AG04450 (cell line): ENCODE results near the gene SULF2. TPM values are rescaled to one million over a fixed set of nuclear protein-coding genes. Genes with fewer than 3 reads are reported as not detected.

ENCODE experiments used
- CTCF ChIA-PET: fragments of 300-600, 350-600 bp; formaldehyde crosslinking; extraction: SDS; loops from one replicate; lab custom pipeline; 2022; ENCODE audit warnings: antibody characterized with exemption, inconsistent platforms; lab: Charles Lee
- POLR2A ChIA-PET: fragments of 350-600 bp; formaldehyde crosslinking; extraction: SDS; loops from one replicate; lab custom pipeline; 2021; ENCODE audit warnings: antibody characterized with exemption, inconsistent platforms; lab: Yijun Ruan, JAX
- DNase-seq: peaks from one replicate; pipeline ENCODE4 v3.0.0-alpha.2; 2011; ENCODE audit warnings: low read depth, low spot score
- H3K27ac ChIP-seq: one replicate; pipeline ENCODE4 v1.5.1; 2012; ENCODE audit warnings: low read depth, low read length, control low read depth
- H3K27me3 ChIP-seq: one replicate; pipeline ENCODE4 v1.6.0; 2012; ENCODE audit warnings: low read length; ENCODE audit not compliant: control insufficient read depth, insufficient read depth
- H3K4me3 ChIP-seq: 2 replicates; pipeline ENCODE4 v1.5.1; 2011; ENCODE audit warnings: mild to moderate bottlenecking, low read depth, low read length, control low read depth
- H3K9me3 ChIP-seq: 2 replicates; pipeline ENCODE4 v1.5.1; 2012; ENCODE audit warnings: low read length; ENCODE audit not compliant: control insufficient read depth, insufficient read depth
- polyA plus RNA-seq: library from polyadenylated mRNA; depleted of rRNA; stranded (reverse); fragments of >200 nt; gene quantifications from 2 replicates; pipeline ENCODE4 v1.2.3, GENCODE V29; 2011
- TF ChIP-seq, protein P1 (sequence below): IDR thresholded peaks from 2 replicates; pipeline ENCODE4 v1.5.1; 2011; ENCODE audit warnings: low read depth, low read length, control low read depth, inconsistent platforms

Gene SULF2
- polyA plus RNA-seq, 1 experiment, result 0.73 TPM

GRCh38 chr20:47659904-47660601 is 125.2 kb downstream of the SULF2 start:
- ChIA-PET POLR2A (no interaction called here), CTCF (interaction anchor here (0.6 to 2.5 kb wide), 3 partner anchors 65 to 961 kb away, joined by 3 to 33 read pairs (median 3); no protein-coding TSS in a partner anchor)
- Histone ChIP-seq H3K4me3 (no peak overlapping the region), H3K27ac (no peak overlapping the region), H3K27me3 (no peaks in the 10 kb centered on the region), H3K9me3 (no peaks in the 10 kb centered on the region)
- DNase-seq, result no peak
- TF ChIP-seq, protein P1, sequence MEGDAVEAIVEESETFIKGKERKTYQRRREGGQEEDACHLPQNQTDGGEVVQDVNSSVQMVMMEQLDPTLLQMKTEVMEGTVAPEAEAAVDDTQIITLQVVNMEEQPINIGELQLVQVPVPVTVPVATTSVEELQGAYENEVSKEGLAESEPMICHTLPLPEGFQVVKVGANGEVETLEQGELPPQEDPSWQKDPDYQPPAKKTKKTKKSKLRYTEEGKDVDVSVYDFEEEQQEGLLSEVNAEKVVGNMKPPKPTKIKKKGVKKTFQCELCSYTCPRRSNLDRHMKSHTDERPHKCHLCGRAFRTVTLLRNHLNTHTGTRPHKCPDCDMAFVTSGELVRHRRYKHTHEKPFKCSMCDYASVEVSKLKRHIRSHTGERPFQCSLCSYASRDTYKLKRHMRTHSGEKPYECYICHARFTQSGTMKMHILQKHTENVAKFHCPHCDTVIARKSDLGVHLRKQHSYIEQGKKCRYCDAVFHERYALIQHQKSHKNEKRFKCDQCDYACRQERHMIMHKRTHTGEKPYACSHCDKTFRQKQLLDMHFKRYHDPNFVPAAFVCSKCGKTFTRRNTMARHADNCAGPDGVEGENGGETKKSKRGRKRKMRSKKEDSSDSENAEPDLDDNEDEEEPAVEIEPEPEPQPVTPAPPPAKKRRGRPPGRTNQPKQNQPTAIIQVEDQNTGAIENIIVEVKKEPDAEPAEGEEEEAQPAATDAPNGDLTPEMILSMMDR, result no peak

GRCh38 chr20:47656318-47656717 is 129.0 kb downstream of the SULF2 start:
- TF ChIP-seq, protein P1, result no peak
- Histone ChIP-seq H3K27ac (no peak overlapping the region), H3K9me3 (no peaks in the 10 kb centered on the region), H3K4me3 (no peak overlapping the region), H3K27me3 (no peaks in the 10 kb centered on the region)
- POLR2A ChIA-PET, result no interaction called here
- no peak for DNase-seq
- CTCF ChIA-PET, result interaction anchor here (0.7 kb wide), 1 partner anchor 968 kb away, joined by 3 read pairs; no protein-coding TSS in a partner anchor

- CTCF ChIA-PET, result no interaction called here
- no peak for DNase-seq
- TF ChIP-seq, protein P1, result no peak
- H3K27me3 ChIP-seq, result no peaks in the 10 kb centered on the region
- H3K9me3 ChIP-seq, result no peaks in the 10 kb centered on the region
- no peak overlapping the region for H3K4me3 ChIP-seq
- POLR2A ChIA-PET, result no interaction called here
- H3K27ac ChIP-seq, result no peak overlapping the region
Measured at GRCh38 chr20:47655635-47656034, 129.6 kb downstream of the SULF2 start.

GRCh38 chr20:47654370-47654769 is 130.9 kb downstream of the SULF2 start:
- Histone ChIP-seq H3K27ac (no peak overlapping the region), H3K27me3 (no peaks in the 10 kb centered on the region), H3K4me3 (no peak overlapping the region), H3K9me3 (no peaks in the 10 kb centered on the region)
- no peak for DNase-seq
- POLR2A ChIA-PET, result no interaction called here
- TF ChIP-seq, protein P1, result no peak
- CTCF ChIA-PET, result interaction anchor here (0.9 to 1.5 kb wide), 3 partner anchors 9 to 966 kb away, joined by 4 to 6 read pairs (median 4); no protein-coding TSS in a partner anchor

- Histone ChIP-seq H3K27me3 (no peaks in the 10 kb centered on the region), H3K4me3 (no peak overlapping the region), H3K27ac (no peak overlapping the region), H3K9me3 (no peaks in the 10 kb centered on the region)
- ChIA-PET POLR2A (no interaction called here), CTCF (interaction anchor here (0.7 to 1.5 kb wide), 4 partner anchors 9 to 1297 kb away, joined by 4 to 6 read pairs (median 5); no protein-coding TSS in a partner anchor)
- DNase-seq, result no peak
- TF ChIP-seq, protein P1, result no peak
Measured at GRCh38 chr20:47653869-47654268, 131.4 kb downstream of the SULF2 start.
